Heart right ventricle (tissue), 16 donors: ENCODE results near the gene IFIT2. TPM values are rescaled to one million over a fixed set of nuclear protein-coding genes. Genes with fewer than 3 reads are reported as not detected.
"Not testable (repeated sequence)": the region's sequence is repeated elsewhere in the genome, so short reads cannot be mapped to it uniquely, and the experiment has no call there.

Source experiments
- ATAC-seq, 8 donors: fragments of 200-7000 bp; cut with Tn5 transposase; one replicate each; pipeline ENCODE4 v1.9.1; 2020; ENCODE audit warnings: mild to moderate bottlenecking in 8 of 8, moderate library complexity in 8 of 8, moderate number of reproducible peaks in 1 of 8
- DNase-seq, 2 donors: peaks; one replicate each; pipeline ENCODE4 v3.0.0-alpha.2; 2020
- H3K27ac ChIP-seq, 10 donors: fragments of 200-600 bp; sonication (generic) in 2 of 10; one replicate each; pipeline versions ENCODE4 v1.5.0 to v1.8.0; 2020 to 2022; ENCODE audit warnings: mild to moderate bottlenecking in 3 of 10
- H3K27me3 ChIP-seq, 7 donors: fragments of 200-600 bp; one replicate each; pipeline ENCODE4 v1.8.0; 2021 to 2022; ENCODE audit warnings: mild to moderate bottlenecking in 2 of 7
- H3K36me3 ChIP-seq, 9 donors: fragments of 200-600 bp; sonication (generic) in 1 of 9; one replicate each; pipeline versions ENCODE4 v1.5.0 to v1.8.0; 2020 to 2022; ENCODE audit warnings: mild to moderate bottlenecking in 2 of 9
- H3K4me1 ChIP-seq, 9 donors: fragments of 200-600 bp; sonication (generic) in 1 of 9; one replicate each; pipeline versions ENCODE4 v1.5.0 to v1.8.0; 2020 to 2022; ENCODE audit warnings: mild to moderate bottlenecking in 4 of 9
- H3K4me3 ChIP-seq, 10 donors: fragments of 200-600 bp; sonication (generic) in 2 of 10; one replicate each; pipeline versions ENCODE4 v1.5.0 to v1.8.0; 2020 to 2022; ENCODE audit warnings: mild to moderate bottlenecking in 7 of 10, moderate library complexity in 2 of 10
- H3K9me3 ChIP-seq, 11 donors: fragments of 200-600 bp in 10 of 11; sonication (generic) in 2 of 11; one replicate each; pipeline versions ENCODE4 v1.5.0 to v1.8.0; 2013 to 2022; ENCODE audit warnings: mild to moderate bottlenecking in 2 of 11, control low read depth in 1 of 11, moderate library complexity in 1 of 11
- CTCF ChIP-seq, 9 donors: fragments of 200-600 bp; sonication (generic) in 2 of 9; IDR thresholded peaks; one replicate each; pipeline versions ENCODE4 v1.5.0 to v1.8.0; 2021 to 2022; ENCODE audit warnings: antibody characterized with exemption in 9 of 9, mild to moderate bottlenecking in 5 of 9, moderate library complexity in 1 of 9
- WGBS, 2 donors: extraction: QIAGEN DNeasy Blood & Tissue Kit; methylation state at CpG; one replicate each; pipeline ENCODE4 v1.1.7; 2013; ENCODE audit warnings: inconsistent platforms in 1 of 2; 5-methylcytosine and 5-hydroxymethylcytosine counted together
- intact Hi-C, 10 donors: fragments of 100-400 bp; cut with DNase I; formaldehyde crosslinking; loops; one replicate each; pipeline versions ENCODE4 v1.11.1 to v1.14.2; 2022
- polyA plus RNA-seq, 2 donors: library from polyadenylated mRNA; stranded (reverse); fragments of 200-250 nt; gene quantifications; one replicate each; pipeline ENCODE4 v1.2.3, GENCODE V29; 2013
- total RNA-seq, 10 donors: library from RNA; stranded (reverse); fragmentation: NEBNext Ultra II Directional in 3 of 10; extraction: Animal tissue kit (Norgen Biotek cat#: 25700) in 3 of 10; gene quantifications; one replicate each; pipeline versions ENCODE4 v1.2.1 to v1.2.4, GENCODE V29; 2021 to 2023
- donor health status: Arrhythmogenic right ventricular cardiomyopathy.
- donor health status: ischemic (EF 13 %, LVEDD 7.1; RV severe dilation, severe dysfunction).
- donor health status: healthy with polysubstance abuse.
- donor health status: DM: no; HTN: yes; CAD: no.
- donor health status: DM: no; HTN: no; CAD: no.
- donor health status: ischemic (EF 25% LVEDD 6.9; RV normal size, moderate dysfunction).
- donor health status: ischemic (EF 25% LVEDD 5.7; RV mildly dilated, moderate dysfunction).
- donor health status: healthy.
- donor health status: DM: yes; HTN: yes; CAD: no.
- donor health status: Ischemic cardiomyopathy.
- donor health status: ischemic (EF 35%, LVEDD 5.7; RV mildly dilated, moderate dysfunction).
- donor health status: nonischemic (EF 11% LVEDD 7.7; RV severe dilation, severe dysfunction).
- donor health status: DM: yes; HTN: yes; CAD: no.
- donor health status: PGD.
- donor health status: ischemic (EF 29% LVEDD 5.4; RV normal size, mild dysfunction).
- donor health status: nonischemic (EF 23%, LVEDD 6.1; RV moderate dilation, normal function).

The IFIT2 gene
- total and polyA plus RNA-seq, 12 donors = 1.8 to 24.4 (median 6.1) TPM

GRCh38 chr10:89283936-89284475 is 17.8 kb upstream of the IFIT2 start:
- peak; percentile 91 to 97 (median 94) for ATAC-seq
- 4 to 5% methylated on average over 4 of the region's 4 CpGs for WGBS, 2 donors
- Histone ChIP-seq H3K27me3 (no peaks in the 10 kb centered on the region), H3K9me3 (no peaks in the 10 kb centered on the region), H3K27ac (peak overlapping the region; percentile 64 to 93 (median 82)), H3K36me3 (no peaks in the 10 kb centered on the region), H3K4me3 (peak overlapping the region in 9 of 10 donors; percentile 8 to 44 (median 32)), H3K4me1 (peaks cover 6 to 44% (median 31%) of the 10 kb centered on the region in 9 donors)
- DNase-seq = peak; percentile 40 to 68
- TF ChIP-seq CTCF (IDR thresholded peaks at IDR 0.05) = no peak
- intact Hi-C loops = no loop called here

GRCh38 chr10:89284711-89285110 is 17.1 kb upstream of the IFIT2 start:
- intact Hi-C loops, H3K4me3 ChIP-seq, DNase-seq, H3K36me3 ChIP-seq, H3K9me3 ChIP-seq, H3K27me3 ChIP-seq, ATAC-seq: not testable (repeated sequence)
- H3K4me1 ChIP-seq = peaks cover 6 to 37% (median 24%) of the 10 kb centered on the region in 9 donors
- peak overlapping the region; percentile 64 to 93 (median 82) for H3K27ac ChIP-seq
- WGBS, 2 donors = 86 to 95% methylated on average over 6 of the region's 6 CpGs

- H3K4me3 ChIP-seq, H3K9me3 ChIP-seq, H3K27me3 ChIP-seq, intact Hi-C loops, ATAC-seq, H3K36me3 ChIP-seq, DNase-seq: not testable (repeated sequence)
- Histone ChIP-seq H3K4me1 (peaks cover 6 to 31% (median 22%) of the 10 kb centered on the region in 9 donors), H3K27ac (peak overlapping the region in 1 of 10 donors; percentile 81)
- 78 to 82% methylated on average over 4 of the region's 4 CpGs for WGBS, 2 donors
These were observed 16.5 kb upstream of the IFIT2 start for GRCh38 chr10:89285303-89285702.

GRCh38 chr10:89294721-89295239 is 7.1 kb upstream of the IFIT2 start:
- DNase-seq = no peak
- Histone ChIP-seq H3K27me3 (no peaks in the 10 kb centered on the region), H3K4me3 (no peak overlapping the region), H3K36me3 (no peaks in the 10 kb centered on the region), H3K27ac (peak overlapping the region in 1 of 10 donors; percentile 71), H3K4me1 (peaks cover 0 to 33% (median 7%) of the 10 kb centered on the region in 9 donors), H3K9me3 (peaks cover 0 to 12% (median 0%) of the 10 kb centered on the region in 11 donors)
- no peak for ATAC-seq
- 82 to 87% methylated on average over 3 of the region's 3 CpGs for WGBS, 2 donors
- intact Hi-C loops = no loop called here
- TF ChIP-seq CTCF (IDR thresholded peaks at IDR 0.05) = no peak

GRCh38 chr10:89295597-89295996 is 6.2 kb upstream of the IFIT2 start:
- ATAC-seq (peak in 2 of 8 donors; percentile 28 to 33), DNase-seq (no peak)
- Histone ChIP-seq H3K27me3 (no peaks in the 10 kb centered on the region), H3K27ac (peak overlapping the region in 3 of 10 donors; percentile 41 to 76 (median 71)), H3K4me3 (no peak overlapping the region), H3K4me1 (peaks cover 0 to 36% (median 7%) of the 10 kb centered on the region in 9 donors), H3K36me3 (no peaks in the 10 kb centered on the region), H3K9me3 (peaks cover 0 to 12% (median 0%) of the 10 kb centered on the region in 11 donors)
- whole genome bisulfite sequencing, 2 donors = 38 to 66% methylated on average over 1 of the region's 1 CpG
- TF ChIP-seq CTCF (IDR thresholded peaks at IDR 0.05) = no peak
- intact Hi-C loops = no loop called here
